ENCODE results near the gene MCM3.
A peak's percentile ranks its signal among the peaks of the same experiment; 100 is the strongest.

The MCM3 gene

GRCh38 chr6:52262620-52263344, 21.8 kb downstream of the MCM3 start:
- TF ChIP-seq CTCF (IDR thresholded peaks at IDR 0.05; ENCODE audit: low read depth, low read length), result no peak
- DNase-seq (ENCODE audit: extremely low read depth, low read depth), result no peak

- TF ChIP-seq CTCF (IDR thresholded peaks at IDR 0.05; ENCODE audit: low read depth, low read length), result no peak
- DNase-seq (ENCODE audit: extremely low read depth, low read depth), result peak; percentile 58
Observed at GRCh38 chr6:52261229-52261628, 23.3 kb downstream of the MCM3 start.

GRCh38 chr6:52260634-52261033, 23.9 kb downstream of the MCM3 start:
- DNase-seq (ENCODE audit: extremely low read depth, low read depth), result no peak
- no peak for TF ChIP-seq CTCF (IDR thresholded peaks at IDR 0.05; ENCODE audit: low read depth, low read length)

- no peak for DNase-seq (ENCODE audit: extremely low read depth, low read depth)
Observed at GRCh38 chr6:52255434-52255833, 29.1 kb downstream of the MCM3 start.

GRCh38 chr6:52254731-52255378, 29.7 kb downstream of the MCM3 start:
- no peak for DNase-seq (ENCODE audit: extremely low read depth, low read depth)
- TF ChIP-seq CTCF (IDR thresholded peaks at IDR 0.05; ENCODE audit: low read depth, low read length), result no peak

More at GRCh38 chr6:52255434-52255833, 29.1 kb downstream of the MCM3 start:
- no peak for TF ChIP-seq CTCF (IDR thresholded peaks at IDR 0.05; ENCODE audit: low read depth, low read length)

GRCh38 chr6:52253494-52253893, 31.0 kb downstream of the MCM3 start:
- DNase-seq (ENCODE audit: extremely low read depth, low read depth), result peak; percentile 11
- TF ChIP-seq CTCF (IDR thresholded peaks at IDR 0.05; ENCODE audit: low read depth, low read length), result no peak

- no peak for TF ChIP-seq CTCF (IDR thresholded peaks at IDR 0.05; ENCODE audit: low read depth, low read length)
Observed at GRCh38 chr6:52251113-52251512, 33.4 kb downstream of the MCM3 start.

More at GRCh38 chr6:52251113-52251512, 33.4 kb downstream of the MCM3 start:
- no peak for DNase-seq (ENCODE audit: extremely low read depth, low read depth)

Measured in AG09319 (cell line).